Measurements from ENCODE around the gene SPTBN1.
A peak's percentile ranks its signal among the peaks of the same experiment; 100 is the strongest.

Gene SPTBN1

GRCh38 chr2:54466870-54467269 lies 10.7 kb downstream of the SPTBN1 start:
- no peak overlapping the region for H3K4me3 ChIP-seq (ENCODE audit: low read depth, low read length)
- DNase-seq (ENCODE audit: low read depth), result no peak
- TF ChIP-seq, protein P1, sequence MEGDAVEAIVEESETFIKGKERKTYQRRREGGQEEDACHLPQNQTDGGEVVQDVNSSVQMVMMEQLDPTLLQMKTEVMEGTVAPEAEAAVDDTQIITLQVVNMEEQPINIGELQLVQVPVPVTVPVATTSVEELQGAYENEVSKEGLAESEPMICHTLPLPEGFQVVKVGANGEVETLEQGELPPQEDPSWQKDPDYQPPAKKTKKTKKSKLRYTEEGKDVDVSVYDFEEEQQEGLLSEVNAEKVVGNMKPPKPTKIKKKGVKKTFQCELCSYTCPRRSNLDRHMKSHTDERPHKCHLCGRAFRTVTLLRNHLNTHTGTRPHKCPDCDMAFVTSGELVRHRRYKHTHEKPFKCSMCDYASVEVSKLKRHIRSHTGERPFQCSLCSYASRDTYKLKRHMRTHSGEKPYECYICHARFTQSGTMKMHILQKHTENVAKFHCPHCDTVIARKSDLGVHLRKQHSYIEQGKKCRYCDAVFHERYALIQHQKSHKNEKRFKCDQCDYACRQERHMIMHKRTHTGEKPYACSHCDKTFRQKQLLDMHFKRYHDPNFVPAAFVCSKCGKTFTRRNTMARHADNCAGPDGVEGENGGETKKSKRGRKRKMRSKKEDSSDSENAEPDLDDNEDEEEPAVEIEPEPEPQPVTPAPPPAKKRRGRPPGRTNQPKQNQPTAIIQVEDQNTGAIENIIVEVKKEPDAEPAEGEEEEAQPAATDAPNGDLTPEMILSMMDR (IDR thresholded peaks at IDR 0.05; ENCODE audit: low read depth, low read length, missing control alignments), result no peak

DNA sequence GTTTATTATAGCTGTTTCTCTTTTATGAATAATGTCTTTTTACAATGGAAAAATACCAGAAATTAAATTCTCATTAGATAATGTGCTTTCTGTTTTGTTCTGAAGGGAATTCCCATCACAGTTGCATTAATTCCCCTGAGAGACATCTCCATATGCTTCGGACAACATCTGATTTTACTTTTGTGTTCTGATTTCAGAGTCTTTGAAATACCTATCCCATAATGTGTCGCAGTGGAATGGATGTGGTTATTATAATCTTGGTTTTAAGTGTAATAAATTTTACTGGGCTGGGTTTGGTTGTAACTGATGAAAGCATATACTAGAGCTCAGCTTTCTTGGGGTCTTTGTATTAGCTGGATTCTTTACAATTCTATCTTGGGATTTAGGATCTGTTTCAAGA lies 12.5 kb downstream of the SPTBN1 start:
- DNase-seq (ENCODE audit: low read depth), result no peak
- H3K4me3 ChIP-seq (ENCODE audit: low read depth, low read length), result no peak overlapping the region

DNA sequence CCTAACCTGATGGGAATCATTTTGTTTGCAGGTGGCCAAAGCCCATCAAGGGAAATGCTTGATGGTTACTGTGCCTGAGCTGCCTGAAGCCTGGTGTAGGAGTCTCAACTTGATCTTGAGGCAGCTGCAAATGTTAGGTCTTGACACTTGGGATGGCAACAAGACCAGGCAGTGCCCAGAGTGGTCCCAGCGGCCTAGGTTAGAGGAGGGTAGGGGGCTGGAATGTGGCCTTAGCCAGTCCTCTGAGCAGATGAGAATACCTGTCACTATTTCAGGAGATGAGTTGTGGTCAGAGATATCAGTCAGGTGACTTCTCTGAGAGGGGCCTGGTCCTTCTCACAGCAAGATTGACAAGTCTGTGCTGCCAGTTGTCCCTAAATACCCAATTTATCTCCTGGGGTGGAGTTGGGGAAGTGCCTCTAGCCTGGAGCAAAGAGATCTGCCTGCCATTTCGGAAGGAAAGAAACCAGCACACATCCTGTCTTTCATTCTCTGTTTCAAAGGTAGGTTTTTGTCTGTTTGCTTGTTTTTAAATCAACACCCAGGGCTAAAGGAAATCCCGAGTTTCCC lies 13.4 kb downstream of the SPTBN1 start:
- TF ChIP-seq, protein P1 (IDR thresholded peaks at IDR 0.05; ENCODE audit: low read depth, low read length, missing control alignments), result no peak
- DNase-seq (ENCODE audit: low read depth), result no peak
- no peak overlapping the region for H3K4me3 ChIP-seq (ENCODE audit: low read depth, low read length)

More for the DNA sequence above, 12.5 kb downstream of the SPTBN1 start:
- TF ChIP-seq, protein P1 (IDR thresholded peaks at IDR 0.05; ENCODE audit: low read depth, low read length, missing control alignments), result no peak

GRCh38 chr2:54470266-54470938 lies 14.3 kb downstream of the SPTBN1 start:
- no peak overlapping the region for H3K4me3 ChIP-seq (ENCODE audit: low read depth, low read length)
- TF ChIP-seq, protein P1 (IDR thresholded peaks at IDR 0.05; ENCODE audit: low read depth, low read length, missing control alignments), result no peak
- DNase-seq (ENCODE audit: low read depth), result no peak

DNA sequence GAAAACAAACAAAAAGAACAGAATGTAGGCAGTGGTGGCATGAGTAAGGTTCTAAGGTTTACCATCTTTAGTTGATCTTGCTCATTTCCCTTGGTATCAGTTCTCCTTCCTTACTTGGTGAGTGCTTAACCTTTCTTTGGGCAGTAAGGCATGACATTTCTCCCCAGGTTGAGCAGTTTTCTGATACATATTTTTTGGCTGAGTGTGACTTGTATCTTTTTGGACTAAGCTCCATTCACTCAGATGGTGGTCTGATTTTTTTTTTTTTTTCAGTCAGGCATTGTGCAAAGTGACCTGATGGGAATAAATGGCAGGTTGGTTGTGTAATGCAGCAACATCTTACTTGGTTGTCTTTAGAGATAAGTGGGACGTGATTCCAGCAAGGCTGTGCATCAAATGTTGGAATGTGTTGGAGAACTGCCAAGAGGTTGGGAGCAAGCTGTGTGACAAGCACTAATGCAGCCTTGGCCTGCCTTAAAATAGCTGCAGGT lies 15.1 kb downstream of the SPTBN1 start:
- H3K4me3 ChIP-seq (ENCODE audit: low read depth, low read length), result no peak overlapping the region
- DNase-seq (ENCODE audit: low read depth), result peak; percentile 15
- TF ChIP-seq, protein P1 (IDR thresholded peaks at IDR 0.05; ENCODE audit: low read depth, low read length, missing control alignments), result no peak

GRCh38 chr2:54473851-54474250 lies 17.7 kb downstream of the SPTBN1 start:
- H3K4me3 ChIP-seq (ENCODE audit: low read depth, low read length), result no peak overlapping the region
- TF ChIP-seq, protein P1 (IDR thresholded peaks at IDR 0.05; ENCODE audit: low read depth, low read length, missing control alignments), result no peak
- DNase-seq (ENCODE audit: low read depth), result no peak

GRCh38 chr2:54475285-54475684 lies 19.2 kb downstream of the SPTBN1 start:
- DNase-seq (ENCODE audit: low read depth), result no peak
- TF ChIP-seq, protein P1 (IDR thresholded peaks at IDR 0.05; ENCODE audit: low read depth, low read length, missing control alignments), result no peak

More at GRCh38 chr2:54475285-54475684, 19.2 kb downstream of the SPTBN1 start:
- H3K4me3 ChIP-seq (ENCODE audit: low read depth, low read length), result no peak overlapping the region

Measured in GM12864 (cell line).